ENCODE data around the gene TOGARAM2. TPM values are rescaled to one million over a fixed set of nuclear protein-coding genes. Genes with fewer than 3 reads are reported as not detected.

TOGARAM2 gene
- total RNA-seq, 4 donors from 2014 or later = 6.4 to 64.4 (median 24.3) TPM

DNA sequence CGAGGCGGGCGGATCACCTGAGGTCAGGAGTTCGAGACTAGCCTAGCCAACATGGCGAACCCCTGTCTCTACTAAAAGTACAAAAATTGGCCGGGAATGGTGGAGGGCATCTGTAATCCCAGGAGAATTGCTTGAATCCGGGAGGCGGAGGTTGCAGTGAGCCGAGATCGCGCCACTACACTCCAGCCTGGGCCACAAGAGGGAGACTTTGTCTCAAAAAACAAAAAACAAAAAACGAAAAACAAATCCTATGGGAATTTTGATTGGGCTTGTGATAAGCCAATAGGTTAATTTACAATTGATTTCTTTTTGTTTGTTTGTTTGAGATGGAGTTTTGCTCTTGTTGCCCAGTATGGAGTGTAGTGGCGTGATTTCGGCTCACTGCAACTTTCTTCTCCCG, 24.2 kb upstream of the TOGARAM2 start:
- intact Hi-C loops (cut with DNase I; ENCODE audit: low total_unique reads) (loop anchor here (5.0 kb wide), 1 partner anchor 350 kb away; no protein-coding TSS in a partner anchor), in situ Hi-C loops (cut with MboI; ENCODE audit: low sequenced_read_pairs in 4 of 4) (loop anchor here (5.0 to 25.0 kb wide), 7 partner anchors 55 to 888 kb away; no protein-coding TSS in a partner anchor)
- no peaks in the 10 kb centered on the region for H3K9me3 ChIP-seq
- H3K27me3 ChIP-seq = no peaks in the 10 kb centered on the region
- no peak for ATAC-seq
- H3K36me3 ChIP-seq = no peaks in the 10 kb centered on the region
- peaks cover 17 to 27% of the 10 kb centered on the region in 2 donors for H3K4me1 ChIP-seq
- DNase-seq = no peak
- H3K27ac ChIP-seq = no peak overlapping the region
- no peak for TF ChIP-seq POLR2A (IDR thresholded peaks at IDR 0.05)
- TF ChIP-seq, protein P1, sequence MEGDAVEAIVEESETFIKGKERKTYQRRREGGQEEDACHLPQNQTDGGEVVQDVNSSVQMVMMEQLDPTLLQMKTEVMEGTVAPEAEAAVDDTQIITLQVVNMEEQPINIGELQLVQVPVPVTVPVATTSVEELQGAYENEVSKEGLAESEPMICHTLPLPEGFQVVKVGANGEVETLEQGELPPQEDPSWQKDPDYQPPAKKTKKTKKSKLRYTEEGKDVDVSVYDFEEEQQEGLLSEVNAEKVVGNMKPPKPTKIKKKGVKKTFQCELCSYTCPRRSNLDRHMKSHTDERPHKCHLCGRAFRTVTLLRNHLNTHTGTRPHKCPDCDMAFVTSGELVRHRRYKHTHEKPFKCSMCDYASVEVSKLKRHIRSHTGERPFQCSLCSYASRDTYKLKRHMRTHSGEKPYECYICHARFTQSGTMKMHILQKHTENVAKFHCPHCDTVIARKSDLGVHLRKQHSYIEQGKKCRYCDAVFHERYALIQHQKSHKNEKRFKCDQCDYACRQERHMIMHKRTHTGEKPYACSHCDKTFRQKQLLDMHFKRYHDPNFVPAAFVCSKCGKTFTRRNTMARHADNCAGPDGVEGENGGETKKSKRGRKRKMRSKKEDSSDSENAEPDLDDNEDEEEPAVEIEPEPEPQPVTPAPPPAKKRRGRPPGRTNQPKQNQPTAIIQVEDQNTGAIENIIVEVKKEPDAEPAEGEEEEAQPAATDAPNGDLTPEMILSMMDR (IDR thresholded peaks at IDR 0.05 in 4 of 5, conservative IDR thresholded peaks at IDR 0.05 in 1 of 5) = peak in 4 of 5 experiments; percentile 14 to 65 (median 23)
- H3K4me3 ChIP-seq = no peak overlapping the region

DNA sequence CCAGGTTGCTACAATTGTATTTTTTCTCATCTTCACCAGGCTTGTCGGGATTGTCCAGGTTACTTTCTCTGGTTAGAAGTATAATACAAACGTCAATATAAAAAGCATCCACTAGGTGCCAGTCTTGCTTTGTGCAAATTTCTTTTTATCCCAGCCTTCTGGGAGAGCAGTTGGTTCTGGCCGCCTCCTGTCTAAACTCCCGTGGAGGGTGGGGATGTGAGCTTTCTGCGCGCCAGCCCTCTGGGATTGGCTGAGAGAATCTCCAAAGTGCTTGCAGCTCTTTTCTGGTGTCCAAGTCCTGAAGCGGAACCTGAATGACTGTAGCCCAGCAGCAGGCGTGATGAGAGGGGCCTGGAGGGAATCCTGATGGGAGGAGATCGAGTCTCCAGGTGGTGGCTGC, 22.4 kb upstream of the TOGARAM2 start:
- Histone ChIP-seq H3K4me1 (peaks cover 6 to 10% of the 10 kb centered on the region in 2 donors), H3K36me3 (no peaks in the 10 kb centered on the region), H3K9me3 (no peaks in the 10 kb centered on the region), H3K27ac (peak overlapping the region; percentile 67 to 86 (median 80)), H3K4me3 (peak overlapping the region in 2 of 4 donors; percentile 2 to 6), H3K27me3 (no peaks in the 10 kb centered on the region)
- intact Hi-C loops (cut with DNase I; ENCODE audit: low total_unique reads) = loop anchor here (1.0 to 5.0 kb wide), 4 partner anchors 154 to 882 kb away; no protein-coding TSS in a partner anchor
- ATAC-seq (peak; percentile 87 to 88), DNase-seq (peak; percentile 74 to 84)
- in situ Hi-C loops (cut with MboI; ENCODE audit: low sequenced_read_pairs in 4 of 4) = loop anchor here (5.0 to 25.0 kb wide), 7 partner anchors 54 to 886 kb away; no protein-coding TSS in a partner anchor
- TF ChIP-seq, protein P1 (IDR thresholded peaks at IDR 0.05 in 4 of 5, conservative IDR thresholded peaks at IDR 0.05 in 1 of 5) = peak; percentile 75 to 86 (median 81)
- peak; percentile 52 to 53 for TF ChIP-seq POLR2A (IDR thresholded peaks at IDR 0.05)

DNA sequence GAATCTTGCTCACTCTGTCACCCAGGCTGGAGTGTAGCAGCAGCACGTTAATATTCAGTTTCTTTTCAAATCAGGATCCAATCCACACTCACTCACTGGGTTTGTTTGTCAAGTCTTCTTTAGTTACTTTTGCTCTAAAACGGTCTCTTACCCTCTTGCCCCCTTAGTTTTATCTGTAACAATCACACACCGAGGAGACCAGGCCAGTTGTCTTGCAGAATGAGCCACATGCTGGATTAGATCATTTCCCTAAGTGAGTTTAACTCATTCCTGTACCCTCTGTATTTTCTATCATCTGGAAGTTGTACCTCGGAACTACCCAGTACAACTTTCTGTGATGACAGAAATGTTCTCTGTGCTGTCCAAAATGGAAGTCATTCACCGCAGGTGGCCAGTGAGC, 20.7 kb upstream of the TOGARAM2 start:
- TF ChIP-seq, protein P1 (IDR thresholded peaks at IDR 0.05 in 4 of 5, conservative IDR thresholded peaks at IDR 0.05 in 1 of 5) = no peak
- no peak for TF ChIP-seq POLR2A (IDR thresholded peaks at IDR 0.05)
- ATAC-seq (no peak), DNase-seq (no peak)
- Histone ChIP-seq H3K36me3 (no peaks in the 10 kb centered on the region), H3K27ac (peak overlapping the region; percentile 67 to 86 (median 80)), H3K4me1 (peaks cover 6 to 10% of the 10 kb centered on the region in 2 donors), H3K27me3 (no peaks in the 10 kb centered on the region), H3K4me3 (no peak overlapping the region), H3K9me3 (no peaks in the 10 kb centered on the region)
- in situ Hi-C loops (cut with MboI; ENCODE audit: low sequenced_read_pairs in 4 of 4) = loop anchor here in 1 of 4 donors (10.0 to 25.0 kb wide), 2 partner anchors 234 to 877 kb away; no protein-coding TSS in a partner anchor
- intact Hi-C loops (cut with DNase I; ENCODE audit: low total_unique reads) = loop anchor here (1.0 kb wide), 1 partner anchor 51 kb away; no protein-coding TSS in a partner anchor

DNA sequence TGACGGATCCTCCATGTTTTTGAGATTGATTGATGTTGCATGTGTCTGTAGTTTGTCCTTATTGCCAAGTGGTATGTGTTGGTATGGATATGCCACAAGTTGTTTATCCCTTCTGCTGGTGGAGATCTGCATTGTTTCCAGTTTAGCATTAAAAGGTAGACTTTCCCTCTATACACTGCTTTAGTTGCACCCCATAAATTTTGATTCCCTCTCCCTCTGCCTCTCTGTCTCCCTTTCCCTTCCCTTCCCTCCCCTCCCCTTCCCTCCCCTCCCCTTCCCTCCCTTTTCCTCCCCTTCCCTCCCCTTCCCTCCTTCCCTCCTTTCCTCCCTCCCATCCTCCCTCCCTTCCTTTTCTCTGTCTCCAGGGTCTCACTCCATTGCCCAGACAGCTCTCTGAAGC, 18.6 kb upstream of the TOGARAM2 start:
- in situ Hi-C loops (cut with MboI; ENCODE audit: low sequenced_read_pairs in 4 of 4) = loop anchor here in 1 of 4 donors (10.0 to 25.0 kb wide), 2 partner anchors 232 to 875 kb away; no protein-coding TSS in a partner anchor
- intact Hi-C loops (cut with DNase I; ENCODE audit: low total_unique reads) = no loop called here
- TF ChIP-seq, protein P1 (IDR thresholded peaks at IDR 0.05 in 4 of 5, conservative IDR thresholded peaks at IDR 0.05 in 1 of 5) = no peak
- no peak for TF ChIP-seq POLR2A (IDR thresholded peaks at IDR 0.05)

More for the DNA sequence above, 18.6 kb upstream of the TOGARAM2 start:
- ATAC-seq (no peak), DNase-seq (no peak)
- peaks cover 6 to 10% of the 10 kb centered on the region in 2 donors for H3K4me1 ChIP-seq
- no peak overlapping the region for H3K27ac ChIP-seq
- H3K9me3 ChIP-seq = no peaks in the 10 kb centered on the region
- no peaks in the 10 kb centered on the region for H3K27me3 ChIP-seq
- no peaks in the 10 kb centered on the region for H3K36me3 ChIP-seq
- no peak overlapping the region for H3K4me3 ChIP-seq
